K562 (cell line): ENCODE results near the gene SPTAN1. TPM values are rescaled to one million over a fixed set of nuclear protein-coding genes. Genes with fewer than 3 reads are reported as not detected.

Source experiments
- ATAC-seq: fragments of 200-7000 bp; cut with Tn5 transposase; 3 replicates; pipeline ENCODE4 v1.9.1; 2020; ENCODE audit warnings: moderate library complexity
- BruUV-seq: library from RNA; stranded (reverse); fragments of 400-500 nt; replicated peaks from 2 replicates; lab custom pipeline; 2021; lab: Mats Ljungman, UMichigan
- CTCF ChIA-PET: fragments of 300-600 bp; formaldehyde crosslinking; extraction: SDS; loops from one replicate; lab custom pipeline; 2021; ENCODE audit warnings: low intra/inter-chr PET ratio; lab: Yijun Ruan, JAX
- POLR2A ChIA-PET: fragments of 300-600, 350-650 bp; sonication (Branson Sonifier 250); formaldehyde crosslinking; extraction: SDS; loops from one replicate; lab custom pipeline; 2021; ENCODE audit warnings: antibody characterized with exemption, inconsistent platforms; lab: Yijun Ruan, JAX
- DNase-seq, 4 experiments: peaks; one replicate each; pipeline versions ENCODE4 v3.0.0 to v3.0.0-alpha.2; 2011 to 2018; ENCODE audit warnings: low spot score in 3 of 4, mixed read lengths in 3 of 4; ENCODE audit errors: extremely low read depth in 1 of 4
- FAIRE-seq: peaks from 2 replicates; lab custom pipeline; 2011; peaks lifted over from hg19 to GRCh38; lab: Jason Lieb, UNC
- H2AFZ ChIP-seq: 2 replicates; pipeline ENCODE4 v1.6.0; 2011; ENCODE audit warnings: low read depth, low read length, control low read depth, inconsistent platforms
- H3K27ac ChIP-seq: fragments of 200-600 bp; 3 replicates; pipeline ENCODE4 v1.8.0; 2011; ENCODE audit warnings: low read depth, mild to moderate bottlenecking, control low read depth, inconsistent platforms, low read length, moderate library complexity, mixed read lengths; ENCODE audit errors: extremely low read depth
- H3K27me3 ChIP-seq, 2 experiments: fragments of 300-600 bp in 1 of 2; 2 replicates in 1 of 2; 3 replicates in 1 of 2; pipeline versions ENCODE4 v1.6.0 to v1.8.0; 2011; ENCODE audit warnings: inconsistent platforms in 2 of 2, low read length in 2 of 2, mild to moderate bottlenecking in 1 of 2, mixed read lengths in 1 of 2, moderate library complexity in 1 of 2; ENCODE audit not compliant: control insufficient read depth in 2 of 2, insufficient read depth in 2 of 2
- H3K36me3 ChIP-seq: fragments of 300-600 bp; 3 replicates; pipeline ENCODE4 v1.8.0; 2011; ENCODE audit warnings: mild to moderate bottlenecking, low read length, inconsistent platforms; ENCODE audit not compliant: control insufficient read depth, insufficient read depth
- H3K4me1 ChIP-seq, 2 experiments: fragments of 200-600 bp in 1 of 2; replicated peaks in 1 of 2; 2 replicates in 1 of 2; 3 replicates in 1 of 2; pipeline versions ENCODE4 v1.5.1 to v1.8.0; 2011; ENCODE audit warnings: inconsistent platforms in 2 of 2, low read length in 2 of 2, mild to moderate bottlenecking in 1 of 2, mixed read lengths in 1 of 2, moderate library complexity in 1 of 2; ENCODE audit not compliant: control insufficient read depth in 2 of 2, insufficient read depth in 2 of 2
- H3K4me2 ChIP-seq: 2 replicates; pipeline ENCODE4 v1.6.1; 2011; ENCODE audit warnings: low read length, control low read depth, inconsistent platforms, mixed read lengths; ENCODE audit not compliant: insufficient read depth
- H3K4me3 ChIP-seq: fragments of 200-600 bp; sonication (generic), shearing (Covaris generic); 2 replicates; pipeline ENCODE4 v1.5.1; 2016; ENCODE audit warnings: control low read depth, inconsistent platforms
- H3K79me2 ChIP-seq: fragments of 200-600 bp; 3 replicates; pipeline ENCODE4 v1.8.0; 2011; ENCODE audit warnings: low read length, inconsistent platforms; ENCODE audit not compliant: control insufficient read depth, insufficient read depth
- H3K9ac ChIP-seq, 2 experiments: 2 replicates each; pipeline versions ENCODE4 v1.6.0 to v1.6.1; 2011; ENCODE audit warnings: low read depth in 2 of 2, low read length in 2 of 2, control low read depth in 1 of 2, inconsistent platforms in 1 of 2, mild to moderate bottlenecking in 1 of 2, mixed read lengths in 1 of 2; ENCODE audit not compliant: insufficient read depth in 1 of 2
- H3K9me1 ChIP-seq: one replicate; pipeline ENCODE4 v1.6.0; 2011; ENCODE audit warnings: inconsistent platforms, mild to moderate bottlenecking, low read length, moderate library complexity; ENCODE audit not compliant: control insufficient read depth, insufficient read depth
- H3K9me3 ChIP-seq: replicated peaks from 2 replicates; pipeline ENCODE4 v1.5.1; 2011; ENCODE audit warnings: low read depth, low read length, inconsistent platforms; ENCODE audit not compliant: control insufficient read depth, insufficient read depth
- H4K20me1 ChIP-seq: replicated peaks from 2 replicates; pipeline ENCODE4 v1.6.1; 2011; ENCODE audit warnings: low read length, inconsistent platforms, mixed read lengths; ENCODE audit not compliant: control insufficient read depth, insufficient read depth
- HCFC1 ChIP-seq: IDR thresholded peaks from 2 replicates; pipeline ENCODE4 v1.6.1; 2012; ENCODE audit warnings: low read depth, low read length, improper control_type of control experiment
- HIVEP1 ChIP-seq: fragments of 250-450 bp; sonication (Bioruptor Pico); IDR thresholded peaks from 2 replicates; pipeline ENCODE4 v1.4.0; 2020; ENCODE audit warnings: mild to moderate bottlenecking
- RFX7 ChIP-seq: fragments of 250-450 bp; sonication (Bioruptor Pico); IDR thresholded peaks from 2 replicates; pipeline ENCODE4 v1.5.1; 2021; ENCODE audit warnings: mild to moderate bottlenecking
- SMAD4 ChIP-seq: fragments of 250-450 bp; sonication (Bioruptor Pico); conservative IDR thresholded peaks from 2 replicates; pipeline ENCODE4 v1.8.0; 2021; ENCODE audit warnings: inconsistent platforms, mild to moderate bottlenecking, moderate library complexity
- ZNF407 ChIP-seq: fragments of 450-650 bp; IDR thresholded peaks from 2 replicates; pipeline ENCODE4 v1.6.1; 2016; ENCODE audit warnings: low read depth
- WGBS: fragments of 100-300 bp; shearing (Covaris generic); methylation state at CpG from one replicate; pipeline ENCODE4 v1.1.6; 2016; ENCODE audit warnings: low coverage, mixed read lengths; ENCODE audit not compliant: insufficient coverage; ENCODE audit errors: missing lambda C conversion rate; 5-methylcytosine and 5-hydroxymethylcytosine counted together
- in situ Hi-C: fragments of 300-500 bp; cut with MboI; formaldehyde crosslinking; loops from 4 replicates; pipeline ENCODE4 v1.15.0; 2018; ENCODE audit warnings: inconsistent platforms, mixed read lengths
- intact Hi-C: fragments of 100-400 bp; cut with micrococcal nuclease; formaldehyde crosslinking; loops from 2 replicates; pipeline ENCODE4 v1.14.2; 2022
- polyA plus RNA-seq, 8 experiments: library from polyadenylated mRNA; depleted of rRNA in 4 of 8; stranded (reverse) in 5 of 8; unstranded in 3 of 8; fragments of >200 nt; fragmentation: Nextera tagmentation in 2 of 8; fragmentation: Illumina TruSeq in 1 of 8; extraction: Ambion mirVana in 2 of 8; extraction: Trizol in 1 of 8; gene quantifications; 2 replicates each; pipeline versions ENCODE4 v1.2.1 to v1.2.3, GENCODE V29; 2011 to 2014; ENCODE audit warnings: inconsistent platforms in 1 of 8, missing spikeins in 1 of 8
- total RNA-seq, 7 experiments: library from RNA; depleted of rRNA in 6 of 7; stranded (reverse); fragments of >200 nt in 6 of 7; fragmentation: Illumina TruSeq in 2 of 7; extraction: Trizol in 2 of 7; gene quantifications; 2 replicates each; pipeline versions ENCODE4 v1.2.1 to v1.2.3, GENCODE V29; 2011 to 2021; ENCODE audit warnings: low replicate concordance in 1 of 7

The SPTAN1 gene
- total and polyA plus RNA-seq, 9 of the 15 experiments (the other 6 are each of a cell fraction or from before 2014, with no cell fraction given): 1.5 to 13.5 (median 6.8) TPM

- POLR2A ChIA-PET: interaction anchor here (0.8 kb wide), 1 partner anchor 1138 kb away, joined by 3 read pairs; no protein-coding TSS in a partner anchor
- in situ Hi-C loops: no loop called here
Observed at GRCh38 chr9:128619127-128619526, 66.7 kb downstream of the SPTAN1 start.

More at GRCh38 chr9:128619127-128619526, 66.7 kb downstream of the SPTAN1 start:
- H3K9me3 ChIP-seq: no peaks in the 10 kb centered on the region
- H2AFZ ChIP-seq: no peak overlapping the region
- H3K4me1 ChIP-seq: 0 out of 5 replicates have a peak, but pooled peaks cover 0 to 3% of the 10 kb centered on the region in 2 experiments
- 32% methylated on average over 6 of the region's 6 CpGs for WGBS
- H4K20me1 ChIP-seq: no peaks in the 10 kb centered on the region
- H3K36me3 ChIP-seq: no peaks in the 10 kb centered on the region
- H3K27ac ChIP-seq: no peak overlapping the region
- no TSS peak for BruUV-seq
- no peaks in the 10 kb centered on the region for H3K79me2 ChIP-seq
- ATAC-seq (no peak), FAIRE-seq (no peak), DNase-seq (no peak)
- no peaks in the 10 kb centered on the region for H3K9me1 ChIP-seq
- no peak overlapping the region for H3K4me2 ChIP-seq
- H3K4me3 ChIP-seq: no peak overlapping the region
- no peaks in the 10 kb centered on the region for H3K27me3 ChIP-seq
- CTCF ChIA-PET: no interaction called here
- TF ChIP-seq HCFC1 (no peak), ZNF407 (no peak), SMAD4 (CRISPR knock-in tag) (no peak), HIVEP1 (CRISPR knock-in tag) (no peak), RFX7 (CRISPR knock-in tag) (no peak)
- intact Hi-C loops: loop anchor here (10.0 kb wide), 2 partner anchors 114 to 204 kb away; partner anchors contain the start of gene GLE1
- no peak overlapping the region for H3K9ac ChIP-seq
